ENCODE measurements around the gene ZNF423. TPM values are rescaled to one million over a fixed set of nuclear protein-coding genes. Genes with fewer than 3 reads are reported as not detected.

Gene ZNF423
- total RNA-seq, 4 donors from 2014 or later: 6.6 to 22.9 (median 8.6) TPM

- TF ChIP-seq CTCF (IDR thresholded peaks at IDR 0.05): no peak
- DNase-seq (ENCODE audit: low spot score) (no peak), ATAC-seq (ENCODE audit: low FRiP score) (no peak)
Observed at GRCh38 chr16:49639739-49640431, 216.0 kb downstream of the ZNF423 start.

- no peak for TF ChIP-seq CTCF (IDR thresholded peaks at IDR 0.05)
- ATAC-seq (ENCODE audit: low FRiP score) (no peak), DNase-seq (ENCODE audit: low spot score) (no peak)
Observed at GRCh38 chr16:49638673-49639610, 217.0 kb downstream of the ZNF423 start.

- no peak for TF ChIP-seq CTCF (IDR thresholded peaks at IDR 0.05)
- ATAC-seq (ENCODE audit: low FRiP score) (no peak), DNase-seq (ENCODE audit: low spot score) (no peak)
Observed at GRCh38 chr16:49637933-49638672, 217.8 kb downstream of the ZNF423 start.

- DNase-seq (ENCODE audit: low spot score): no peak
- no peak for ATAC-seq (ENCODE audit: low FRiP score)
- no peak for TF ChIP-seq CTCF (IDR thresholded peaks at IDR 0.05)
Observed at GRCh38 chr16:49637511-49637910, 218.4 kb downstream of the ZNF423 start.

GRCh38 chr16:49636608-49637007, 219.3 kb downstream of the ZNF423 start:
- no peak for TF ChIP-seq CTCF (IDR thresholded peaks at IDR 0.05)
- ATAC-seq (ENCODE audit: low FRiP score): no peak
- DNase-seq (ENCODE audit: low spot score): no peak

GRCh38 chr16:49635591-49636581, 220.0 kb downstream of the ZNF423 start:
- ATAC-seq (ENCODE audit: low FRiP score) (no peak), DNase-seq (ENCODE audit: low spot score) (no peak)
- no peak for TF ChIP-seq CTCF (IDR thresholded peaks at IDR 0.05)
